T-helper 2 cell (primary cell): ENCODE measurements around the gene ST6GALNAC6.

Experiments
- DNase-seq, 5 experiments: peaks; one replicate each; pipeline versions ENCODE4 v3.0.0 to v3.0.0-alpha.2; 2012 to 2022

ST6GALNAC6 gene

DNA sequence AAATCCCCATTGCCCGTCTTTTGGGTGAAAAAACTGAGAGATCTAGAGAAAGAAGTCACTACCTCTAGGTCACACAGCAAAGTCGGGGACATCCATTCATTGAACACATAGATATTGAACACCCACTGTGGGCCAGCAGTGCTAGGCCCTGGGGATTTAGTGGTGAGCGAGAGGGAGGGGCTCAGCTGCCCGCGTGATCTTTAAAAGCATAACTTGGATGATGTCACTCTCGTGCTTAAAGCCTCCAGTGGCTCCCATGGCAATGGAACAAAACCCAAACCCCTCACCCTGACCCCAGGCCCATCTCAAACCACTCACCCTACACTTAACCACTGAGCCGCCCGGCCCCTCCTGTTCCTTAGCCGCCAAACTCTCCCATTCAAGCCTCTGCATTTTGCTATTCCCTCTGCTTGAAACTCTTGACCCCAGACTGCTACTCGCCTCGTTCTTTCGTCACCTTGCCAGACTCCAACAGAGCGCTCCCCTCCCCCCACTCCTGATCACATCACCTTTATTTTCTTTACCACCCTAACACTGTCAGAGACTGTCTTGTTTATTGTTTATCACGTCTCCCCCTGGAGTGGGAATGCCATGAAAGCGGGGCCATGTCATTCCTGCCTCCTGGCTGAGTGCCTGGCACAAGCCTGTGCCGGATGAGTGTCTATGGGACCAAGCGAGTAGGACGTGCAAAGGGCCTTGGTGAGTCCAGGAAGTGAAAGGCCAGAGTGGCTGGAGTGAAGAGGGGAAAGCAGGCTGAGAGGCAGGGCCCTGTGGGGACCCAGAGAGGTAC, 31.9 kb upstream of the ST6GALNAC6 start:
- no peak for DNase-seq

DNA sequence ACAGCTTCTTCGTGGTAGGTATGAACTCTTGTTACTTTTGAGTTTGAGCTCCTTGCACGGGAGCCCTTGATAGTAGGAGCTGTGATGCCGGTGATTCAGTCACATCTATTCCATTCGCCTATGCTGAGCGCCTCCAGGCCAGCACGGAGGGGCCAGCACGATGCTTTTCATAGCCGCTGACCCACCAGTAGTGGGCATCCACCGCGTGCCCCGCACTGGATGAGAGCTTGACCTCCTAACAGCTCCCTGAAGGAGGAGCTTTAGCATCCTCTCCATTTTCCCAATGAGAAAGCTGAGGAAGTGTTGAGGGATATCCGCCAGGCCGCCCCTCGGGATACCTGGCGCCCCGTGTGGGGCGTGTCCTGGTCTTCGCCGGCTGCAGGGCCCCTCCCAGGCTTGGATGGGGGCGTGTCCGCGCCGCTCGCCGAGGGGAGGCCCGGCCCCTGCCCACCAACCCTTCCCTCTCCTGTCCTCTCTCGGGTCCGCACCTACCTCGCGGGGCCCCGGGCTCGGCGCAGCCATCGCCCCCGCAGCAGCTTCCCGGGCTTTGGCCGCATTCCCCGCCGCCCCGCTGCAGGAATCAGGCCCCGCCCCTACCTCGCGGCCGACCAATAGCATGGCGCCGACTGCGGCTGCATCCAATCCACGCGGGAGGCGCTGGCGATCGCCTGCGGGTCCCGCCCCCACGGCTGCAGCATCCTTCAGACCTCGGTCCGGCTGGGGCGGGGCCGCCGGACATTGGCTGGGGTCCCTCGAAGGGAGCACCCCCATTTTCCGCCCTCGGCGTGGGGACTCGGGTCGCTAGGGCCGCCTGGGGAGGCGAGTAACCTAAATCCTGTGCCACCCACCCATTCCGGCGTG, 31.1 kb upstream of the ST6GALNAC6 start, which contains the start of gene PIP5KL1:
Gene PIP5KL1, minus strand, starts transcription at position 547 of the 861 bp plus-strand sequence. Its CDS starts 25 bp downstream, at position 522.
- DNase-seq = peak; percentile 50 to 71 (median 58)

DNA sequence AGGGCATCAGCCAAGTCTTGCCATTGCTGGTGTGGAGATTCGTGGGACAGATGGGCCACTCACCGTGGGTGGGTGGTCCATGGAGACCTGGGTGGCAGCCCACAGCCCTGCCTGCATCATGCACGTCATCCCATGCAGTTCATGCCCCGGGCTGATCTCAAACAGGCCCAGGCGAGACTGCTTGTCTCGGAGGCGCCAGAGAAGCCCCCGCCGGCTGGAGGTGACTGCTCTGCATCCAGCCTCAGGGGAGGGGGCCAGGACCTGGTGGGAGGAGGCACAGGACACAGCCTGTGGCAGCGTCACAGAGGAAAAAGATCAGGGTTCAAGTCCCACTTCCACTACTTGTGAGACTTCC, 30.2 kb upstream of the ST6GALNAC6 start:
- DNase-seq = no peak

DNA sequence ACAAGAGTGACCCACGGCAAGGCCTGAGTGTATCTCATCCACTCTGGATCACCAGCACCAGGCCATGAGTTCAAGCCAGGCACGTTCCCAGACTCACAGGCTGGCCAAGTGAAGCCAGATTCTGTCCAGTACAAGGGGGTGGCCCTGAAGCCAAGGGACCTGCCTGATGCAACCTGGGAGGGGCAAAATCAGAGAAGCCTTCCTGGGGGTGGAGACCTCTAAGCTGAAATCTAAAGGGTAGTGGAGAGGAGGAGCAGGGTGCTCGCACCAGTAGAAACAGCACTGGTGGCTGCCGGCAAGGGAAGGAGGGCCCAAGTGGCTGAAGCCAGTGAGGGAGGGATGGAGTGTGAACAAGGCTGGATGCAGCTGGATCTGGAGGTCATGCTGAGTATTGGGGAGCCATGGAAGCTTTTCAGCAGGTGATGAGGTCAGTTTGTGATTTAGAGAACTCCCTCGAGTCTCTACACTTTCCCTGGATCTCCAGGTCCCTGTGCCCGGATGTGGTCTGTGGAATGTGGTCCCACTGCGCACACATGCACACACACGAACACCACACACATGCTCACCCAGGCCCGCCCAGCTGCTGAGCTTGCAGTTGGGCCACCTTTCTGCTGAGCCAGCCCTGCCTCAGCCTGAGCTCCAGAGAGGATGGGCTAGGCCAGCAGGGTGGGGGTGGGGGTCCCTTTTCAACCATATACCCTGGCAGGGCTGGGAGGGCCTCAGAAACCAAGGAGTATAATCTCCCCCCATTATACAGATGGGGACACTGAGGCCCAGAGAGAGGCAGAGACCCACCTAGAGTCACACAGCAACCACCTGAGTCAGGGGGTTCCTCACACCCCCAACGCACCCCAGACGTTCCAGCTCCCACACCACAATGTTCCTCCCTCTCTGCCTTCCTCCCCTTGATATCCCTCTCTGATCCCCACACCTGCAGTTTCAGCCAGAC, 29.5 kb upstream of the ST6GALNAC6 start:
- DNase-seq = no peak

DNA sequence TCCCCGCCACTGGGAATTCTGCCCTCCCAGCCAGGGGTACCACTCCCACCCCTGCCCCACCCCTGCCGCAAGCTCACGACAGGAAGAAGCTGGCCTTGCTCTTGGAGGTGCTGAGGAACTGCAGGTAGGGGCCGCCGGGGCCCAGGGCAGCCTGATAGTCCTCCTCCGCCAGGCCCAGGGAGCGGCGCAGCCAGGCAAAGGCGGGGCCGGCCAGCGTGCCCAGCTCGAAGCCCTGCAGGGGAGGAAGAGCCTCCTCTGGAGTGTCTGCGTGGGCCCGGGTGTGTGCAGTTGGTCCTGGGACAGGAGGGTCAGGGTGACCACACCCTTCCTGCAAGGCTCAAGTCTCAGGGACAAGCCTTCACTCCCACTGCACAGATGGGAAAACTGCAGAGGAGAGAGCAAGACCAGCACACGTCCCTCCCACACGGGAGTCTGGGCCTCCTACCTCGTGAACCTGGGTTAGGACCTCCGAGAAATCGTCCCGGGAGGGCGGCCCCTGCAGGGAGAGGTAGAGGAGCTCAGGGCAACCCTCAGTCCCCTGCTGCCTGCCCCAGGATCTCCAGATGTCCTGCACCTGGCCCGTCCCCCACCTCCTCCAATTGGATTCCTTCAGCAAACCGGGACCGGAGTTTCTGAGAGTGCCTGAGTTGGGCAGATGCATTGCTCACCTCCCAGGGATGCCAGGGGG, 28.7 kb upstream of the ST6GALNAC6 start:
- no peak for DNase-seq

DNA sequence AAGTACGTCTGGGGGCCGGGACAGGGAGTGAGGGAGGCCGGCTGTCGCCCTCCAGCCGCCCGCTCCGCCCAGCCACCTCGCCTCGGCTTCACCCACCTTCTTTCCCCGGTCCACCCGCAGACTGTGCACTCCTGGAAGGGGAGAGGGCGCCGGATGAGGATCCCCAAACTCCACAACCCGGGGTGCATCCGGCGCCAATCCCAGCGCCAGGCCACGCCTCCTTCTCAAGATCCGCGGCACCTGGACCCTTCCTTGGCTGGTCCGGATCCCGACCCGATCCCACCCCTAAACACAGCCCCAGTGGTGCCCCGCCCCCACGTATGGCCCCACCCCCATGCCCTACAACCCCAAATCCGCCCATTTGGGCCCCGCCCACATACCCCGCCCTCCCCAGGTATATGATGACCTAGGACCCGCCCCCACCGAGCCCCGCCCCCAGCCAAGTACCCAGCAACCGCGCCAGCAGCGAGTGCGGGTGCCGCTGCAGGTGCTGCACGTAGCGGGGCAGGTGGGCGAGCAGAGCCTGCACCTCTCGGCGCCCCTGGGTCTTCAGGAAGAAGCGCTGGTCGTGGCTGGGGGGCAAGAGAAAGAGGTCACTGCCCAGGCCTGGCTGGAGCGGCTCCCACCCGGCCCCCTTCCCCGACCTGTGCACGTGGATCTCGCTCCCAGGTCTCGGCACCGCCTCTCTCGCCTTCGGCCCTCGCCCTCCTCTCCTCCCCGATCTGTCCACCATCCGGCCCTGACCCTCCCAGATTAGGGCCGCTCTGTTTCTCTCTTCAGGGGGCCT, 28.0 kb upstream of the ST6GALNAC6 start:
- DNase-seq = peak; percentile 38 to 81 (median 59)

DNA sequence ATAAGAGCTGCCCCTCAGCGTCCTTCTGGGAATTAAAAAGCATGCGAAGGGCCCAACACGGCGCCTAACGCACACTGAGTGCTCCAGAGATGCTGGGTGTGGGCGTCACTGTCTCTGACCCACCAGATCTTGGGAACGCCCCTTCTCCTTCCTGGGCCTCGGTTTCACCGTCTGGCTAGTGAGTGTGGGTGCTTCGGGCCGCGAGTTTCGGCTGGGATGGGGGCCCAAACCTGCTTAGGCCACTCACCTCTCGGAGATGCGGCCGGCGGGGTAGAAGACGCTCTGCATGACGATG, 27.4 kb upstream of the ST6GALNAC6 start:
- DNase-seq = no peak

DNA sequence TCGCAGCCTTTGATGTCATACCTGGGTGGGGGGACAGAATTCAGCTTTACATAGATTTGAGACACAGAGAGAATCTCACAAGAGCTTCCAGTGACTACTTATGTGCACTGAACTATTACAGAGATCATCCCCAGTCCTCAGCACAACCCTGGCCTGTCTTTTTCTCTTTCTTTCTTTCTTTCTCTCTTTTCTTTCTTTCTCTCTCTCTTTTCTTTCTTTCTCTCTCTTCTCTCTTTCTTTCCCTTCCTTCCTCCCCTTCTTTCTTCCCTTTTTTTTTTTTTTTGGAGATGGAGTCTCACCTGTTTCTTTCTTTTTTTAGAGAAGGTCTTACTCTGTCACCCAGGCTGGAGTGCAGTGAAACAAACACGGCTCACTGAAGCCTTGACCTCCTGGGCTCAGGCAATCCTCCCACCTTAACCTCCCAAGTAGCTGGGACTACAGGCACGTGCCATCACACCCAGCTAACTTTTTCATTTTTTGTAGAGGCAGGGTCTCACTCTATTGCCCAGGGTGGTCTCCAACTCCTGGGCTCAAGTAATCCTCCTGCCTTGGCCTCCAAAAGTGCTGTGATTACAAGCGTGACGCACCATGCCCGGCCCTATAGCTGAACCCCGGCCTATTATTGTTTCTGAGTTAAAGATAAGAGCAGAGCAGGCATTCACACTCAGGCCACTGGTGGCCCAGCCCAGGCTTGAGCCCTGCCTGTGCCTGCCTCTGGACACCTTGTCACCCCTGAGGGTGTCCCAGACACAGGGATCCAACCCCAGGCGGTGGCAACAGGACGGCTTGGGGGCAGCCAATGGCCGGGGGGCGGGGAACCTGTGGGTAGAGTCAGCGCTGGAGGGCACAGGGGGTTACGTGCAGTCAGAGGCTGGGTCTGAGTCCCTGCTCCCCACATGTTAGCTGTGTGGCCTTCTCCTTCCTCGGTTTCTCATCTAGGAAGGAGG, 26.8 kb upstream of the ST6GALNAC6 start:
- DNase-seq = no peak

DNA sequence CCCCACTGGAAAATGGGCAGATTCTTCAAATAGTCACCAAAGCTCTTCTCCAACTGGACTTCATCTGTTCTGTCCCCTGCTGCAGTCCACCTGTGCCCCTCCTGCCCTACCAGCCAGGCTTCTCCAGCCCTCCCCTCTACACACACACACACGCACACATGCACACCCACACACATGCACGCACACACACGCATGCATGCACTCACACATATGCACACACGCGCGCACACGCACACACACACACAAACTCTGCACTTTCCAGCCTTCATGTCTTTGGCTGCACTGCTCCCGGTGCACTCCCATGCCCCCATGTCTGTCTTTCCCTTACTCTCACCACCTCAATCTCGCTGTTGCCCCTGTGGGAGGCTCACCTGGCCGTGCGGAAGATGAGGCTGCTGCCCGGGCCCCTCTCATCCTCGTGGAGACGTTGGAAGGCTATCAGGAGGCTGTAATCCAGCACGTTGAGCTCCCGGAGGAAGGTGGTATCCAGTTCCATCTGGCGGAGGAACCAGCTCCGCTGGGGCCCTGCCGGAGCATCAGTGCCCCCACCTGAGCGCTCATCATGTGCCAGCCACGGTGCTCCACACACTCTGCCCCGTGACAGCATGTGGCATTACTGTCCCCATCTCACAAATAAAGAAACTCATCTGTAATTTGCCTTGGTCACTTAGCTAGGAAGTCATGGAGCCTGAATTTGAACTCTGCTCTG, 25.5 kb upstream of the ST6GALNAC6 start:
- no peak for DNase-seq

DNA sequence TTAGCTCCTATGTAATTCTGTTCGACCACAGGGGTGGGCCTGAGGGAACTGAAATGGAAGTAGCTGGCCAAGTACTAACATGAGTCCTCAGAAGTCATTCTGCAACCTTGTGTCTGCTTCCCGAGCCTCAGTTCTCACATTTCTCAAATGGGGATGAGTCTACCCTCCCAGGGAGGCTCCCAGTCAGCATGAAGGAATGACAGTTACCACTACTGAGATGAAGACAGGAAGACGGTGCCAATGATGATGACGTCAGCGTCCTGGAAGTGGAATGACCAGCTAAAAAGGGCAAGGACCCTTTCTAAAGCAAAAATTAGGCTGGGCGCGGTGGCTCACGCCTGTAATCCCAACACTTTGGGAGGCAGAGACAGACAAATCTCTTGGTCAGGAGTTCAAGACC, 24.4 kb upstream of the ST6GALNAC6 start:
- DNase-seq = no peak

DNA sequence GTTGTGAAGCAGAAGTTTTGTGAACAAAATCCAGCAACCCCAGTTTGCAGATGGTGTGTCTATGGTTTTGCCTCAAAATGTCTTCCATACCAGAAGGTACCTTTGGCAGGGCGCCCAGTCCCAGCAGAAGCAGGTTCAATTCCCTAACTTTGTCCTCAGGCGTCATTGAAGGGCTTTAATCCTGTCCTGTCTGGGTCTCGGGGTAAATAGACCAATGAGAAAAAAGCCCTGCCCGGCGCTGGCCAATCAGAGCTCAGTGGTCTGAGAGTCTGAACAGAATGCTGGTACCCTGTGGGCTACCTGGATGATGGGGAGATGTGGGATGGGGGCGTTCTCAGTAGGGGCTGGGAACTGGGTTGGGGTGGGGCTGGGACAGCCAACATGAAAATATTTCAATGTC, 23.6 kb upstream of the ST6GALNAC6 start:
- DNase-seq = no peak

DNA sequence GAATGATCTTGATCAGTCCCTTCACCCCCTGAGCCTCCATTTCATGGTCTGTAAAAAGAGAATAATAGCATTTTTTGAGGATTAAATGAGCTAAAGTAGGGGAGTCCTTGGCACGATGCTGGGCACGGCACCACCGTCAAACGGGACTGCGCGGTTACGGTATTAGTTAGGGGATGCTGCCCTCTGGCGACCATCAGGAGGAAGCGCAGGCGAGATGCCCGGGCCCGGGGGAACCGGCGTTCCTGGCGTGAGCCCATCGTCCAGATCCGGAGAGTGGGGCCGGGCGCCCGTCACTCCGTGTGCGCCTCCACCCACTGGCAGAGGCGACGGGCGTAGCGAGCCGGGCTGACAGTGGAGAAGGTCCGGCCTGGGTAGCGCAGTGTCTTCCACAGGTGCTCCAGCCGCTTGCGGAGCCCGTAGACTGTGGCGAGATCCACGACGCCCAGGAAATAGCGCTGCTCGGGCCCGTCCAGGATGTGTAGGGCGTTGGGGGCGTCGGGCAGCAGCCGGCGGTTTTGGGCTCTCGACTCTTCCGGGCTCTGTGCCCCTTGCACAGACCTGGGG, 22.2 kb upstream of the ST6GALNAC6 start:
- DNase-seq = peak; percentile 59 to 74 (median 67)

DNA sequence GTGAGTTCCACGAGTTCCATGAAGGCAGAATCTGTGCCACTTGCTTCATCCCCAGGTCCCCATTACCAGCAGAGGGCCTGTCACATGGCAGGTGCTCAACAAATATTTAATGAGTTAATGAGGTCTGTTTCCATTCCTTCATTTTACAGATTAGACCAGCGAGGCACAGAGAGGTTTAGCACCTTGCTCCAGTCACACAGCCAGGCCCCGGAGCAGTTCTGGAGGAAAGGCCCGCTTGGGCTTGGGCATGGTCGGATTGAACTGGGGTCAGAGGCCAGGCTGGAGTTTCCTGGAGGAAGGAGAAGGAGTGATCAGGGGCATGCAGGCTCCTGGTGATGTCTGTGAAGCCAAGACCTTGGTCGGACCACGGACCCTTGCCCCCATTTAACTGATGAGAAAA, 21.4 kb upstream of the ST6GALNAC6 start:
- no peak for DNase-seq

DNA sequence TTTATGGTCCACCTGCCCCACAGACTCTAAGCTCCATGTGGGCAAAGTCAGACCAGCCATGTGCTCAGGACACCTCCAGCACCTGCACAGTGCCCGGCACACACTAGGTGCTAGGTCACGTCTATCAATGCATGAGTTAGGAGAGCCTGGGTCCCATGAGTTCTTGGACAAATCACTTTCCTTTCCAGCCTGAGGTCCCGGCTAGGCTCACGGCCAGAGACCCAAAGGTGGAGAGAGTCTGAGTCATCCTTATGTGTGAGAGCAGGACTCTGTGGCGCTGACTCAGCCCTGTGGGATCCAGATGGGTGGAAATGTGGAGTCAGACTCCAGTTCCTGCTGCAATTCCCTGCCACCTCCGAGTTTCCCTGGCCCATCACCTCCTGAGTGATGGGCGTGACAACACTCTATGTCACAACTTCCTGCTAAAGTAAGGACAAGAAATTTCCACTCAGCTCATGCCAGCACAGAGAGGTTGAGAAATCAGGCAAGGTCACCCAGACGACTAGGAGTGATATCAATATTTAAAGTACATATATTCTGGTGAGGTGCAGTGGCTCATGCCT, 19.9 kb upstream of the ST6GALNAC6 start:
- no peak for DNase-seq

DNA sequence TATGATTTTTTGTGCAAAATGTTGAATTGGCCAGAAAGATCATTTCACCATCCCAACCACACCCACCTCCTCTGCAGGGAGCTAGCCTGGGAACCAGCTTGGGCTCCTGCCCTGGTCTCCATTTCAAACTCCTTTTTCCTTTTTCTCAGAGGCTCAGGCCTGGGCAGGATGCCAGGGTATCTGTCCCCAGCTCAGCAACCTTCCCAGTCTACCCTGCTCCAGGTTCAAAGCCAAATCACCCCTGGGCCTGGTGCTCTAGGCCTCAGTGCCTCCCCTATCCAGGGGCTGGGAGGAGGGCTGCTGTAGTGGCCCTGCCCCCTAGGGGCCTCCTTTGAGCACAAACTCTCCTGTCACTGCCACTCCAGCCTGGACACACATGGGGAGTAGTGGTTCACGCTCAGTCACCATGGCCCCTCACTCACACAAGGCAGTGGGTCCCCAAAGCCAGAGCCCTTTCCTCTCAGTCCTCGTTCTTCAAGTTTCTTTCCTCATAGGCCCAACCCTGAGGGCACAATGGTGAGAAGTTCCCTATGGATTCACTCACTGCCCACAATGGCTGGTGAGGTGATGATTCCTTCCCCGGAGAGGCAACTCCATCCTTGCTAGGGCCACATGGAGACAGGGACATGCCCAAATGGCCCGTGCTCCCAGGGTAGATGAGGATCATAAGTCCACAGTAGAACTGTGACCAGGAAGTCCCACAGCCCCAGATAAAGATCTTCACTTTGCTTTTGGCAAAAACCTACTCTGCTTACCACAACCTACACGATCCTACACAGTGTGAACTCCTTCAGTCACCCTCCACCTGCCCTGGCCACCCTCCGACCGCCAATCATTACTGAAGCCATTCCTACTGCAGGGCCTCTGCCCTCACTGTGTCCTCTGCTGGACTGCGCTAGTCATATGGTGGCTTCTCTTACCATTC, 19.0 kb upstream of the ST6GALNAC6 start:
- DNase-seq = no peak

DNA sequence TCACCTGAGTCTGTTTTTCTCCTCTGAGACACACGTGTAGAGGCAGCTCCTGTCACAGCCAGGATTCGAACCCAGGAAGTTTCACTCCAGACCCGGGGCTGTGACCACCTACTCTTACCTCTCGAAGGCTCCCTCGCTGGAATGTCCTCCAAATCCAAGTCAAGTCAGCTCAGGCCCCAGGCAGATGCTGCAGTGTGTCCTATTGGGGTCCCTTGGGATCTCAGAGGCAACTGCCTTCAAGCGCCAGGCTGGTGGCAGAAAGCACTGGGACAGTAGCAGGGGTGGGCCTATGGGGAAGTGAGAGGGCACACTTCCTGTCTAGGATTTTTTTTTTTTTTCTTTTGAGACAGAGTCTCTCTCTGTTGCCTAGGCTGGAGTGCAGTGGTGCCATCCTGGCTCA, 18.2 kb upstream of the ST6GALNAC6 start:
- no peak for DNase-seq

DNA sequence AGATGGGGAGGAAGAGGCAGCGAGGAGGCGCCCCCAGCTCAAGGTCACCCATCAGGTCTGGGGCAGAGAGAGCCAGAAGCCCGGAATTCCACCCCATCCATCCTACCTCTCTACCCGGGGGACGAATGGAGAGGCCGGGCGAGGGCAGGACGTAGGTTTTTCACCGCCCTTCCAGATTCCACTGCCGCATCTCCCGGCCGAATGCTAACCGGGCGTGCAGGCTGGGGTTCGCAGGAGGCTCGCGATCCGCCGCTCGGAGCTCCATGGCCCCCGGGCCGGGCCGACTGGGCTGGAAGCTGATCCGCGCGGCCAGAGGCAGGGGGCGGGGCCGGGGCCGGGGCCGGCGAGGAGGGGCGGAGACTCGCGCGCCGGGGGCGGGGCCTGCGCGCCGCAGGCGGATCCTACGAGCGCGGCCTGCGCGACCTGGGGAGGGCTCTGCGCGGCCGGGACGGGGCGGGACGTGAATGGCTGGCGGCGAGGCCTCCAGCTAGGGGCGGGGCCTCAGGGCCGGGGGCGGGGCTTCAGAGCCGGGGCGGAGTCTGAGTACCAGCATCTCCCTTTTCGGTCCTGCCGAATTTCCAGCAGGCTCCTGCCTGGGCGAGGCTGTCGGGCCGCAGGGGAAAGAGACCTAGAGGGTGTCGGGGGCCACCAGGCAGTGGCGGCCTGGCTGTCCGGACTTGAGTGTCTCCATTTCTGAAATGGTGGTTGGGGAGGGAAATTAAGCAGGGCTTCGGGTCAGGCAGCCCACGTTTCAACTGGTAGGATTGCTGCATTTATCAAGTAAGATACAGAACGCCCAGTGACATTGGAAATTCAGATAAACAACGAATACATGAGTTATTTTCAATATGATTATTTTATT, 17.5 kb upstream of the ST6GALNAC6 start, which contains the start of gene ST6GALNAC4:
Gene ST6GALNAC4, minus strand, starts transcription at position 322 of the 862 bp plus-strand sequence. CDS start 622 bp downstream, outside the sequence.
- peak; percentile 87 to 96 (median 94) for DNase-seq
